Heart right ventricle (tissue), 16 donors: ENCODE data around the gene UHMK1. TPM values are rescaled to one million over a fixed set of nuclear protein-coding genes. Genes with fewer than 3 reads are reported as not detected.
"Not testable (repeated sequence)": the region's sequence is repeated elsewhere in the genome, so short reads cannot be mapped to it uniquely, and the experiment has no call there.

ENCODE experiments used
- ATAC-seq, 8 donors: fragments of 200-7000 bp; cut with Tn5 transposase; one replicate each; pipeline ENCODE4 v1.9.1; 2020; ENCODE audit warnings: mild to moderate bottlenecking in 8 of 8, moderate library complexity in 8 of 8, moderate number of reproducible peaks in 1 of 8
- DNase-seq, 2 donors: peaks; one replicate each; pipeline ENCODE4 v3.0.0-alpha.2; 2020
- H3K27ac ChIP-seq, 10 donors: fragments of 200-600 bp; sonication (generic) in 2 of 10; one replicate each; pipeline versions ENCODE4 v1.5.0 to v1.8.0; 2020 to 2022; ENCODE audit warnings: mild to moderate bottlenecking in 3 of 10
- H3K27me3 ChIP-seq, 7 donors: fragments of 200-600 bp; one replicate each; pipeline ENCODE4 v1.8.0; 2021 to 2022; ENCODE audit warnings: mild to moderate bottlenecking in 2 of 7
- H3K36me3 ChIP-seq, 9 donors: fragments of 200-600 bp; sonication (generic) in 1 of 9; one replicate each; pipeline versions ENCODE4 v1.5.0 to v1.8.0; 2020 to 2022; ENCODE audit warnings: mild to moderate bottlenecking in 2 of 9
- H3K4me1 ChIP-seq, 9 donors: fragments of 200-600 bp; sonication (generic) in 1 of 9; one replicate each; pipeline versions ENCODE4 v1.5.0 to v1.8.0; 2020 to 2022; ENCODE audit warnings: mild to moderate bottlenecking in 4 of 9
- H3K4me3 ChIP-seq, 10 donors: fragments of 200-600 bp; sonication (generic) in 2 of 10; one replicate each; pipeline versions ENCODE4 v1.5.0 to v1.8.0; 2020 to 2022; ENCODE audit warnings: mild to moderate bottlenecking in 7 of 10, moderate library complexity in 2 of 10
- H3K9me3 ChIP-seq, 11 donors: fragments of 200-600 bp in 10 of 11; sonication (generic) in 2 of 11; one replicate each; pipeline versions ENCODE4 v1.5.0 to v1.8.0; 2013 to 2022; ENCODE audit warnings: mild to moderate bottlenecking in 2 of 11, control low read depth in 1 of 11, moderate library complexity in 1 of 11
- CTCF ChIP-seq, 9 donors: fragments of 200-600 bp; sonication (generic) in 2 of 9; IDR thresholded peaks; one replicate each; pipeline versions ENCODE4 v1.5.0 to v1.8.0; 2021 to 2022; ENCODE audit warnings: antibody characterized with exemption in 9 of 9, mild to moderate bottlenecking in 5 of 9, moderate library complexity in 1 of 9
- WGBS, 2 donors: extraction: QIAGEN DNeasy Blood & Tissue Kit; methylation state at CpG; one replicate each; pipeline ENCODE4 v1.1.7; 2013; ENCODE audit warnings: inconsistent platforms in 1 of 2; 5-methylcytosine and 5-hydroxymethylcytosine counted together
- intact Hi-C, 10 donors: fragments of 100-400 bp; cut with DNase I; formaldehyde crosslinking; loops; one replicate each; pipeline versions ENCODE4 v1.11.1 to v1.14.2; 2022
- polyA plus RNA-seq, 2 donors: library from polyadenylated mRNA; stranded (reverse); fragments of 200-250 nt; gene quantifications; one replicate each; pipeline ENCODE4 v1.2.3, GENCODE V29; 2013
- total RNA-seq, 10 donors: library from RNA; stranded (reverse); fragmentation: NEBNext Ultra II Directional in 3 of 10; extraction: Animal tissue kit (Norgen Biotek cat#: 25700) in 3 of 10; gene quantifications; one replicate each; pipeline versions ENCODE4 v1.2.1 to v1.2.4, GENCODE V29; 2021 to 2023
- donor health status: Arrhythmogenic right ventricular cardiomyopathy.
- donor health status: ischemic (EF 13 %, LVEDD 7.1; RV severe dilation, severe dysfunction).
- donor health status: healthy with polysubstance abuse.
- donor health status: DM: no; HTN: yes; CAD: no.
- donor health status: DM: no; HTN: no; CAD: no.
- donor health status: ischemic (EF 25% LVEDD 6.9; RV normal size, moderate dysfunction).
- donor health status: ischemic (EF 25% LVEDD 5.7; RV mildly dilated, moderate dysfunction).
- donor health status: healthy.
- donor health status: DM: yes; HTN: yes; CAD: no.
- donor health status: Ischemic cardiomyopathy.
- donor health status: ischemic (EF 35%, LVEDD 5.7; RV mildly dilated, moderate dysfunction).
- donor health status: nonischemic (EF 11% LVEDD 7.7; RV severe dilation, severe dysfunction).
- donor health status: DM: yes; HTN: yes; CAD: no.
- donor health status: PGD.
- donor health status: ischemic (EF 29% LVEDD 5.4; RV normal size, mild dysfunction).
- donor health status: nonischemic (EF 23%, LVEDD 6.1; RV moderate dilation, normal function).

Gene UHMK1
- total and polyA plus RNA-seq, 12 donors = 6.7 to 30.6 (median 20.0) TPM

- no peak overlapping the region for H3K27ac ChIP-seq
- intact Hi-C loops = loop anchor here in 1 of 10 donors (10.0 kb wide), 1 partner anchor 74 kb away; the partner anchor contains the start of gene UHMK1
- 66 to 79% methylated on average over 4 of the region's 4 CpGs for WGBS, 2 donors
- peaks cover 0 to 39% (median 5%) of the 10 kb centered on the region in 9 donors for H3K36me3 ChIP-seq
- TF ChIP-seq CTCF (IDR thresholded peaks at IDR 0.05) = no peak
- no peaks in the 10 kb centered on the region for H3K27me3 ChIP-seq
- H3K9me3 ChIP-seq = no peaks in the 10 kb centered on the region
- no peak overlapping the region for H3K4me3 ChIP-seq
- DNase-seq (no peak), ATAC-seq (no peak)
- peaks cover 0 to 27% (median 15%) of the 10 kb centered on the region in 9 donors for H3K4me1 ChIP-seq
Measured at GRCh38 chr1:162568802-162569201, 71.2 kb downstream of the UHMK1 start.

GRCh38 chr1:162570718-162571117 is 73.1 kb downstream of the UHMK1 start:
- H3K4me1 ChIP-seq = peaks cover 0 to 19% (median 11%) of the 10 kb centered on the region in 9 donors
- no peaks in the 10 kb centered on the region for H3K27me3 ChIP-seq
- TF ChIP-seq CTCF (IDR thresholded peaks at IDR 0.05) = no peak
- H3K36me3 ChIP-seq = peaks cover 0 to 39% (median 5%) of the 10 kb centered on the region in 9 donors
- no peak overlapping the region for H3K4me3 ChIP-seq
- WGBS, 2 donors = 84 to 93% methylated on average over 1 of the region's 1 CpG
- ATAC-seq (no peak), DNase-seq (no peak)
- intact Hi-C loops = no loop called here
- no peak overlapping the region for H3K27ac ChIP-seq
- no peaks in the 10 kb centered on the region for H3K9me3 ChIP-seq

GRCh38 chr1:162571121-162571520 is 73.5 kb downstream of the UHMK1 start:
- not testable (repeated sequence) for DNase-seq, H3K4me3 ChIP-seq

GRCh38 chr1:162571696-162572095 is 74.1 kb downstream of the UHMK1 start:
- 62 to 69% methylated on average over 1 of the region's 1 CpG for WGBS, 2 donors
- no peak for TF ChIP-seq CTCF (IDR thresholded peaks at IDR 0.05)
- H3K27ac ChIP-seq = no peak overlapping the region

More at GRCh38 chr1:162571121-162571520, 73.5 kb downstream of the UHMK1 start:
- Histone ChIP-seq H3K4me1 (peaks cover 0 to 19% (median 11%) of the 10 kb centered on the region in 9 donors), H3K36me3 (peaks cover 0 to 40% (median 5%) of the 10 kb centered on the region in 9 donors)
- intact Hi-C loops, ATAC-seq, H3K27ac ChIP-seq, H3K9me3 ChIP-seq, H3K27me3 ChIP-seq: not testable (repeated sequence)
- 92 to 96% methylated on average over 7 of the region's 7 CpGs for WGBS, 2 donors

GRCh38 chr1:162573136-162573535 is 75.5 kb downstream of the UHMK1 start:
- Histone ChIP-seq H3K27ac (no peak overlapping the region), H3K4me1 (peaks cover 0 to 19% (median 11%) of the 10 kb centered on the region in 9 donors), H3K36me3 (peaks cover 0 to 37% (median 2%) of the 10 kb centered on the region in 9 donors), H3K4me3 (no peak overlapping the region), H3K9me3 (no peaks in the 10 kb centered on the region), H3K27me3 (no peaks in the 10 kb centered on the region)
- 82 to 94% methylated on average over 1 of the region's 1 CpG for WGBS, 2 donors
- ATAC-seq (no peak), DNase-seq (no peak)
- intact Hi-C loops = no loop called here
- no peak for TF ChIP-seq CTCF (IDR thresholded peaks at IDR 0.05)

More at GRCh38 chr1:162571696-162572095, 74.1 kb downstream of the UHMK1 start:
- Histone ChIP-seq H3K36me3 (peaks cover 0 to 37% (median 5%) of the 10 kb centered on the region in 9 donors), H3K9me3 (no peaks in the 10 kb centered on the region), H3K4me1 (peaks cover 0 to 19% (median 11%) of the 10 kb centered on the region in 9 donors), H3K27me3 (no peaks in the 10 kb centered on the region), H3K4me3 (no peak overlapping the region)
- ATAC-seq (no peak), DNase-seq (no peak)
- intact Hi-C loops = no loop called here
